ENCODE data around the gene RASSF3.

The RASSF3 gene

GRCh38 chr12:64672925-64673409 is 62.7 kb downstream of the RASSF3 start:
- no peak for TF ChIP-seq CTCF (IDR thresholded peaks at IDR 0.05; ENCODE audit: extremely low read depth, missing control alignments)
- DNase-seq (ENCODE audit: low spot score): no peak

- no peak for TF ChIP-seq CTCF (IDR thresholded peaks at IDR 0.05; ENCODE audit: extremely low read depth, missing control alignments)
- DNase-seq (ENCODE audit: low spot score): no peak
These were observed 63.3 kb downstream of the RASSF3 start for GRCh38 chr12:64673490-64674169.

DNA sequence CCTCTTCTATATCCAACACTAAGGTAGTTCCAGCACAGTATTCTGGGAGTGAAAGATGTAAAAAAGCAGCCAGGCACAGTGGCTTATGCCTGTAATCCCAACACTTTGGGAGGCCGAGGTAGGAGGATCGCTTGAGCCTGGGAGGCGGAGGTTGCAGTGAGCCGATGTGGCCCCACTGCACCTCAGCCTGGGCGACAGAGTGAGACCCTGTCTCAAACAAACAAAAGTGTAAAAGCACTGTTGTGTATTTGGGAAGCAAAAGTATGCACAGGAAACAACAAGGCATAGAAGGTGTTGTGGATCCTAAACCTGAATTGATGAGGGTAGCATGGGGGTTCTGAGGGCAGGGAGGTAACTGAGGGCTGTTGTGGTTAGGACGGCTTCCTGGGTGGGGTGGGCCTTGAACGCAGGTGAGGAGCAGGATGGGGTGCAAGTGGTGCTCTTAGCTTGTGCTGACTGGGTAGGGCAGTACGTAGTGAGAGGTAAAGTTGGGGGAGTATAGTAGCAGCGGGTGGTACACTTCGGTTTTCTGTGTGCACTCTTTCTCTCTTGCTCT is 64.2 kb downstream of the RASSF3 start:
- no peak for TF ChIP-seq CTCF (IDR thresholded peaks at IDR 0.05; ENCODE audit: extremely low read depth, missing control alignments)
- DNase-seq (ENCODE audit: low spot score): no peak

GRCh38 chr12:64675795-64676194 is 65.5 kb downstream of the RASSF3 start:
- DNase-seq (ENCODE audit: low spot score): no peak

DNA sequence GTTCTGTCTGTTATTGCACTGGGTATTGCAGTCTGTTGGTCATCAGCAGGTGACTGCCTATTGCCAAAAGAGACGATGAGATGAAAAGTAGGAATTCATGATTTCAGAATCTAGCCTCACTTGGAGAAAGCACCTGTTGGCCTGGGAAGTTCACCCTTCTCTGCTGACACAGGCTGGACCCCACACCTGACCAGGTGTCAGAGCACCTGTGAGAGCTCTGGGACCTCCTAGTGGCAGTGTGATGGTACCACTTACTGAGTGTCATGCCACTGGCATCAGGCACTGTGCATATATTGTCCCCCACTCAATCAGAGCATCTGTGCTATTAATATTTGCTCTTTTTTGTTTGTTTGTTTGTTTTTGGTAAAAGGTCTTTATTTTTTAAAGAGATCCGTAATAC is 68.0 kb downstream of the RASSF3 start:
- no peak for DNase-seq (ENCODE audit: low spot score)
- TF ChIP-seq CTCF (IDR thresholded peaks at IDR 0.05; ENCODE audit: extremely low read depth, missing control alignments): no peak

More at GRCh38 chr12:64675795-64676194, 65.5 kb downstream of the RASSF3 start:
- no peak for TF ChIP-seq CTCF (IDR thresholded peaks at IDR 0.05; ENCODE audit: extremely low read depth, missing control alignments)

GRCh38 chr12:64678835-64679234 is 68.5 kb downstream of the RASSF3 start:
- no peak for TF ChIP-seq CTCF (IDR thresholded peaks at IDR 0.05; ENCODE audit: extremely low read depth, missing control alignments)
- no peak for DNase-seq (ENCODE audit: low spot score)

DNA sequence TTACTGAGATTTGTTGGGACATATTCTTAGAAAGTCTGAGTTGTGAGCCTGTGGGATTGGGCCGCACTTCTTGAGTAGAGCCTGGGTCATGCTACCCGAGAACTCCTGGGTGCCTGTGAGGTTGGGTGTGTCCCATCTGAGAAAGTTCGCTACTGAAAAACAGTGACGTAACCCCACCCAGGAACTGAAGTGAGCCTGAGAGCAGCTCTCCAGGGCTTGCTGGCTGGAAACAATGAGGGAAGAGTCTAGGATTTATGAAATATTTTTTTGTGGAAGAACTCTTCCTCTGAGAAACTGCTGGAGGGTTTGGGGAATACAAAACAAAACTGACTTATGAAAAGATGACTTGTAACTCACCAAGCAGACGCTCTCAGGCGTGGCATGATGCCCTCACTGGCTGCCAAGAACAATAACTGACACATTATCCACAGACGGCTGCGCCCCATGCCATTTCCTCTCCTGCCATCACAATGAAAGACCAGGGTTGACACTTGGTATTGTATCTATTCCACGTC is 69.2 kb downstream of the RASSF3 start:
- TF ChIP-seq CTCF (IDR thresholded peaks at IDR 0.05; ENCODE audit: extremely low read depth, missing control alignments): no peak
- no peak for DNase-seq (ENCODE audit: low spot score)

Measured in GM20000 (cell line).